ENCODE data around the gene FSTL3. TPM values are rescaled to one million over a fixed set of nuclear protein-coding genes. Genes with fewer than 3 reads are reported as not detected.

The FSTL3 gene
- total and polyA plus RNA-seq, 4 donors, result 40.6 to 134 (median 98.1) TPM

DNA sequence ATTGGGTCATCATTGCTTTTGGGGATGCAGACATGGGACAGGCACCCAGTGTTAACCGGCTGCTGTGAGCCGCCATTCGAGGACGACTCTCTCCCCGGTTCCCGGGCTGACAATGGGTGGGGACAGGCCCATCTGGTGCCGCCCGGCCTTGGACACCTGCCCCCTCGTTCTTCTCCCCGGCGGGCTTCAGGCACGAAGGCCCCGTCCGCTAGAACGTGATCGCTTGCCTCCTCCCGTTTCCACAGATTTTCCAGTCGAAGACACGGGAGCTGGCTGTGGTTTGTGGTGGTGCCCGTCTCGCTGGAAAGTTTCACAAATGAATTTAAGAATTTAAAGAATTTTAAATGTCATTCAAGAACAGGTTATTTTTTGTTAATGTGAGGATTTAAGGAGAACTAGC lies 34.6 kb downstream of the FSTL3 start:
- Histone ChIP-seq H3K27me3 (ENCODE audit: control insufficient read depth in 1 of 2, insufficient read depth in 2 of 2, low read length in 1 of 2) (no peaks in the 10 kb centered on the region), H3K36me3 (ENCODE audit: control insufficient read depth in 1 of 2, insufficient read depth in 2 of 2, low read length in 1 of 2) (no peaks in the 10 kb centered on the region), H3K9me3 (ENCODE audit: control insufficient read depth, low read length) (peaks cover 4% of the 10 kb centered on the region), H3K27ac (ENCODE audit: low read depth in 1 of 2, low read length in 2 of 2) (no peak overlapping the region), H3K4me3 (ENCODE audit: low read length in 2 of 2) (no peak overlapping the region), H3K4me1 (ENCODE audit: control insufficient read depth in 1 of 2, insufficient read depth in 2 of 2, low read length in 2 of 2) (no peaks in the 10 kb centered on the region)
- DNase-seq, result no peak
- no peak for ATAC-seq (ENCODE audit: low FRiP score)
- intact Hi-C loops (cut with DNase I), result no loop called here
- 55 to 68% methylated on average over 21 of the region's 21 CpGs for WGBS, 2 donors

GRCh38 chr19:711254-711653 lies 35.1 kb downstream of the FSTL3 start:
- H3K9me3 ChIP-seq (ENCODE audit: control insufficient read depth, low read length), result peaks cover 4% of the 10 kb centered on the region
- no peak overlapping the region for H3K27ac ChIP-seq (ENCODE audit: low read depth in 1 of 2, low read length in 2 of 2)
- DNase-seq (no peak), ATAC-seq (ENCODE audit: low FRiP score) (no peak)
- H3K4me1 ChIP-seq (ENCODE audit: control insufficient read depth in 1 of 2, insufficient read depth in 2 of 2, low read length in 2 of 2), result no peaks in the 10 kb centered on the region
- no peak overlapping the region for H3K4me3 ChIP-seq (ENCODE audit: low read length in 2 of 2)
- intact Hi-C loops (cut with DNase I), result no loop called here
- 78 to 86% methylated on average over 8 of the region's 8 CpGs for WGBS, 2 donors
- H3K27me3 ChIP-seq (ENCODE audit: control insufficient read depth in 1 of 2, insufficient read depth in 2 of 2, low read length in 1 of 2), result no peaks in the 10 kb centered on the region
- H3K36me3 ChIP-seq (ENCODE audit: control insufficient read depth in 1 of 2, insufficient read depth in 2 of 2, low read length in 1 of 2), result no peaks in the 10 kb centered on the region

DNA sequence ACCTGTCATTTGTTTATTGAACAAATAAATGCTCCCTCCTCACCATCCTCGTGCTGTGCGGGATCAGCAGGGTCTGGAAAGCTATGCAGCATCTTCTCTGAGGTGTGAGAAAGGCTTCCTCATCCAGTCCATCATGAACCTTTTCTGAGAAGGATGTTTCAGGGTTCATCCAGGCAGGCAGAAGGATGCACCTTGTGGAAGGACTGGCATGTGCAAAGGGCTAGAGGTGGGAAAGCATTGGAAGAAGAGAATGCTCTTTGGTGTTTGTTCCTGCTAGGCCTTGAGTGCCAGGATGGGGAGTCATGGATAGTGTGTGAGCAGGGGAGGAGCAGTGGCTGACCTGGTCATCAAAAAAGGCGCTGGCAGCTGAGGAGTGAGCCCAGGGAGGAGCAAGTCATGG lies 39.2 kb downstream of the FSTL3 start:
- DNase-seq (no peak), ATAC-seq (ENCODE audit: low FRiP score) (no peak)
- no peak overlapping the region for H3K27ac ChIP-seq (ENCODE audit: low read depth in 1 of 2, low read length in 2 of 2)
- no peaks in the 10 kb centered on the region for H3K4me1 ChIP-seq (ENCODE audit: control insufficient read depth in 1 of 2, insufficient read depth in 2 of 2, low read length in 2 of 2)
- intact Hi-C loops (cut with DNase I), result no loop called here
- 93 to 98% methylated on average over 3 of the region's 3 CpGs for WGBS, 2 donors
- no peaks in the 10 kb centered on the region for H3K27me3 ChIP-seq (ENCODE audit: control insufficient read depth in 1 of 2, insufficient read depth in 2 of 2, low read length in 1 of 2)
- no peak overlapping the region for H3K4me3 ChIP-seq (ENCODE audit: low read length in 2 of 2)
- H3K9me3 ChIP-seq (ENCODE audit: control insufficient read depth, low read length), result peaks cover 2% of the 10 kb centered on the region
- H3K36me3 ChIP-seq (ENCODE audit: control insufficient read depth in 1 of 2, insufficient read depth in 2 of 2, low read length in 1 of 2), result no peaks in the 10 kb centered on the region

GRCh38 chr19:718251-718951 lies 42.2 kb downstream of the FSTL3 start:
- 69 to 78% methylated on average over 20 to 23 of the region's 23 CpGs for WGBS, 2 donors
- intact Hi-C loops (cut with DNase I), result no loop called here
- H3K4me1 ChIP-seq (ENCODE audit: control insufficient read depth in 1 of 2, insufficient read depth in 2 of 2, low read length in 2 of 2), result no peaks in the 10 kb centered on the region
- no peak overlapping the region for H3K27ac ChIP-seq (ENCODE audit: low read depth in 1 of 2, low read length in 2 of 2)
- H3K27me3 ChIP-seq (ENCODE audit: control insufficient read depth in 1 of 2, insufficient read depth in 2 of 2, low read length in 1 of 2), result no peaks in the 10 kb centered on the region
- H3K36me3 ChIP-seq (ENCODE audit: control insufficient read depth in 1 of 2, insufficient read depth in 2 of 2, low read length in 1 of 2), result no peaks in the 10 kb centered on the region
- ATAC-seq (ENCODE audit: low FRiP score) (peak; percentile 11), DNase-seq (no peak)
- H3K4me3 ChIP-seq (ENCODE audit: low read length in 2 of 2), result no peak overlapping the region
- H3K9me3 ChIP-seq (ENCODE audit: control insufficient read depth, low read length), result peaks cover 2% of the 10 kb centered on the region

GRCh38 chr19:718991-719512 lies 42.9 kb downstream of the FSTL3 start:
- intact Hi-C loops (cut with DNase I), result no loop called here
- Histone ChIP-seq H3K36me3 (ENCODE audit: control insufficient read depth in 1 of 2, insufficient read depth in 2 of 2, low read length in 1 of 2) (no peaks in the 10 kb centered on the region), H3K9me3 (ENCODE audit: control insufficient read depth, low read length) (peaks cover 2% of the 10 kb centered on the region), H3K4me1 (ENCODE audit: control insufficient read depth in 1 of 2, insufficient read depth in 2 of 2, low read length in 2 of 2) (no peaks in the 10 kb centered on the region), H3K4me3 (ENCODE audit: low read length in 2 of 2) (no peak overlapping the region), H3K27ac (ENCODE audit: low read depth in 1 of 2, low read length in 2 of 2) (no peak overlapping the region), H3K27me3 (ENCODE audit: control insufficient read depth in 1 of 2, insufficient read depth in 2 of 2, low read length in 1 of 2) (no peaks in the 10 kb centered on the region)
- peak; percentile 88 for ATAC-seq (ENCODE audit: low FRiP score)
- peak; percentile 78 to 88 for DNase-seq
- 57 to 70% methylated on average over 50 to 54 of the region's 54 CpGs for WGBS, 2 donors

DNA sequence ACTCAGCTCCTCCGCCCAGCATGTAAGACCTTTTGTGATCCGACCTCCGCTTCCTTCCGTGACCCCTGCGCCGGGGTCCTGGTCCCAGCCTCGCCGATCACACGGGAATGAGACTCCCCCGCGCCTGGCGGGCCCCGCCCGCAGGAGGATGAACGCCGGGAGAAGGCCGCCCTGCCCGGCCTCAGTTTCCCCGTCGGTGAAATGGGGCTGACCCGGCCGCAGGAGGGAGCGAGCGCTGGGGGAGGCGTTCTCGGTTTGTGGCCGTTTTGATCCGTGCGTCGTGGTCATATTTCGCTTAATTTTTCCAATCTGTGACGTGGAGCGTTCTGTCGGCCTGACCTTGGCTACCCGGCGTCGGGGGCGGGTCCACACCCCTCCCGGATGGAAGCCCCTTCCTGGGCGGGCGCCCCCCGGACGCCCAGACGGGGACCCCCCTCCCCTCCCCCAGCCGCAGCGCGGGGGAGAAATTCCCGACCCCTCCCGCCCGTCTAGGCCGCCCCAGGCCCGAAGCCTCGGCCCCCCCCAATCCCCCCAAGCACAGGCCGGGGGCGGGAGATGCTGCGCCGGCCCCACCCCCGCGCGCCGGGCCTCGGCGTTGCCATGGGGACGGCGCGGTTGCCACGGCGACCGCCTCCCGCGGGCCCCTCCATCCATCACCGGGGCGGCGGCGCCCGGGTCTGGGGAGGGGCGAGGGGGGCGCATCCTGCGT lies 43.6 kb downstream of the FSTL3 start:
- H3K27me3 ChIP-seq (ENCODE audit: control insufficient read depth in 1 of 2, insufficient read depth in 2 of 2, low read length in 1 of 2), result no peaks in the 10 kb centered on the region
- ATAC-seq (ENCODE audit: low FRiP score) (peak; percentile 45), DNase-seq (no peak)
- H3K36me3 ChIP-seq (ENCODE audit: control insufficient read depth in 1 of 2, insufficient read depth in 2 of 2, low read length in 1 of 2), result no peaks in the 10 kb centered on the region
- no peak overlapping the region for H3K27ac ChIP-seq (ENCODE audit: low read depth in 1 of 2, low read length in 2 of 2)
- H3K4me3 ChIP-seq (ENCODE audit: low read length in 2 of 2), result no peak overlapping the region
- H3K9me3 ChIP-seq (ENCODE audit: control insufficient read depth, low read length), result peaks cover 2% of the 10 kb centered on the region
- no peaks in the 10 kb centered on the region for H3K4me1 ChIP-seq (ENCODE audit: control insufficient read depth in 1 of 2, insufficient read depth in 2 of 2, low read length in 2 of 2)
- 23 to 37% methylated on average over 47 to 79 of the region's 79 CpGs for WGBS, 2 donors
- intact Hi-C loops (cut with DNase I), result no loop called here

GRCh38 chr19:720345-721160 lies 44.4 kb downstream of the FSTL3 start:
- peaks cover under 1% of the 10 kb centered on the region for H3K9me3 ChIP-seq (ENCODE audit: control insufficient read depth, low read length)
- H3K4me3 ChIP-seq (ENCODE audit: low read length in 2 of 2), result no peak overlapping the region
- ATAC-seq (ENCODE audit: low FRiP score) (no peak), DNase-seq (no peak)
- no peak overlapping the region for H3K27ac ChIP-seq (ENCODE audit: low read depth in 1 of 2, low read length in 2 of 2)
- WGBS, 2 donors, result 7 to 9% methylated on average over 38 to 54 of the region's 58 CpGs
- intact Hi-C loops (cut with DNase I), result no loop called here
- H3K4me1 ChIP-seq (ENCODE audit: control insufficient read depth in 1 of 2, insufficient read depth in 2 of 2, low read length in 2 of 2), result no peaks in the 10 kb centered on the region
- no peaks in the 10 kb centered on the region for H3K36me3 ChIP-seq (ENCODE audit: control insufficient read depth in 1 of 2, insufficient read depth in 2 of 2, low read length in 1 of 2)
- H3K27me3 ChIP-seq (ENCODE audit: control insufficient read depth in 1 of 2, insufficient read depth in 2 of 2, low read length in 1 of 2), result no peaks in the 10 kb centered on the region

DNA sequence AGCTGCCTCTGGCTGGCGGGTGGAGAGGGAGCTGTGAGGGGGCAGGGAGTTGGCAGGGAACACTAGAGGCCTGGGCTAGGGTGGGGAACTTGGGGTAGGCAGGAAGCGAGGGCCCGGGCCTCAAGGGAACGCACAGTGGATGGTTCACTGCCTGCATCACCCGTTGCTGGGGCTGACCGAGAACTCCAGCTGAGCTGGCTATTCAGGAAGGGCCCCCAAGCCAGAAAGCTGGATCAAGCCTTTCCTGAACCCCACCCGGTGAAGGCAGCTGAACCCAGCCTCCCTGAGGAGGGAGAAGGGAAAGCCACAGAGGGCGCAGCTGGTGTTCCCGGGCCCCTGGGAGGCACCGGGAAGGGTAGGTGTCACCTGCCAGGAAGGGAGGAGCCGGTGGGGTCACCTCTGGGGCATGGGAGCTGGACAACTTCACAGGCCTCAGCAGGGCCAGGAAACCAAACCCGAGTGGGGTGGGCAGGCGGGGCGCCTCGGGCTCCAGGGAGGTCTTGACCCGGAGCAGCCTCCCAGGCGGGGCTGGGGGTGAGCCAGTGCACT lies 46.4 kb downstream of the FSTL3 start:
- DNase-seq (no peak), ATAC-seq (ENCODE audit: low FRiP score) (no peak)
- Histone ChIP-seq H3K4me1 (ENCODE audit: control insufficient read depth in 1 of 2, insufficient read depth in 2 of 2, low read length in 2 of 2) (no peaks in the 10 kb centered on the region), H3K36me3 (ENCODE audit: control insufficient read depth in 1 of 2, insufficient read depth in 2 of 2, low read length in 1 of 2) (no peaks in the 10 kb centered on the region), H3K27me3 (ENCODE audit: control insufficient read depth in 1 of 2, insufficient read depth in 2 of 2, low read length in 1 of 2) (no peaks in the 10 kb centered on the region), H3K27ac (ENCODE audit: low read depth in 1 of 2, low read length in 2 of 2) (no peak overlapping the region), H3K9me3 (ENCODE audit: control insufficient read depth, low read length) (no peaks in the 10 kb centered on the region), H3K4me3 (ENCODE audit: low read length in 2 of 2) (no peak overlapping the region)
- WGBS, 2 donors, result 70 to 72% methylated on average over 17 of the region's 17 CpGs
- intact Hi-C loops (cut with DNase I), result no loop called here

Measured in aorta (tissue), 5 donors.